Sigmoid colon (tissue), 4 donors: Measurements from ENCODE around the gene ANKRD53.

Experiments
- CTCF ChIP-seq, 4 experiments: fragments of 450-650 bp in 3 of 4; fragments of 200-600 bp in 1 of 4; IDR thresholded peaks; one replicate each; pipeline ENCODE4 v1.5.1; 2016 to 2019; ENCODE audit warnings: antibody characterized with exemption in 4 of 4, mild to moderate bottlenecking in 3 of 4, moderate library complexity in 2 of 4
- POLR2A ChIP-seq, 2 donors: fragments of 450-650 bp; IDR thresholded peaks; one replicate each; pipeline ENCODE4 v1.6.1; 2016; ENCODE audit warnings: antibody characterized with exemption in 2 of 2, mild to moderate bottlenecking in 2 of 2, moderate library complexity in 2 of 2
- POLR2AphosphoS5 ChIP-seq, 4 donors: sonication (generic); formaldehyde crosslinking; IDR thresholded peaks; one replicate each; pipeline ENCODE4 v1.6.1; 2017; ENCODE audit warnings: antibody characterized with exemption in 4 of 4

- TF ChIP-seq CTCF (IDR thresholded peaks at IDR 0.05) (no peak), POLR2AphosphoS5 (IDR thresholded peaks at IDR 0.05) (no peak), POLR2A (IDR thresholded peaks at IDR 0.05) (no peak)
These were observed 25.7 kb downstream of the ANKRD53 start for GRCh38 chr2:71003966-71004755.
